H1 (cell line): Measurements from ENCODE around the gene ZNF280B. TPM values are rescaled to one million over a fixed set of nuclear protein-coding genes. Genes with fewer than 3 reads are reported as not detected.

Experiments
- CTCF ChIA-PET: fragments of 300-600 bp; sonication (Branson Sonifier 250); formaldehyde crosslinking; loops from one replicate; lab custom pipeline; 2021; ENCODE audit not compliant: partially characterized antibody; lab: Charles Lee
- POLR2A ChIA-PET: fragments of 300-600 bp; sonication (Branson Sonifier 250); formaldehyde crosslinking; loops from one replicate; lab custom pipeline; 2021; ENCODE audit warnings: inconsistent platforms; ENCODE audit not compliant: partially characterized antibody; lab: Charles Lee
- DNase-seq, 2 experiments: peaks; one replicate each; pipeline versions ENCODE4 v3.0.0 to v3.0.0-alpha.2; 2010 to 2022; ENCODE audit warnings: low spot score in 2 of 2, low read depth in 1 of 2, mixed read lengths in 1 of 2
- FAIRE-seq: peaks from 2 replicates; lab custom pipeline; 2011; peaks lifted over from hg19 to GRCh38; lab: Jason Lieb, UNC
- H2AFZ ChIP-seq: 2 replicates; pipeline ENCODE4 v1.8.1; 2012; ENCODE audit warnings: low read length, inconsistent platforms
- H2AK5ac ChIP-seq: 2 replicates; pipeline ENCODE4 v1.6.1; 2013; ENCODE audit warnings: low read depth, low read length
- H2BK120ac ChIP-seq: replicated peaks from 2 replicates; pipeline ENCODE3; 2013; ENCODE audit warnings: low read depth, low read length, inconsistent platforms
- H2BK12ac ChIP-seq: 2 replicates; pipeline ENCODE4 v1.6.1; 2013; ENCODE audit warnings: low read depth, low read length
- H2BK15ac ChIP-seq: 2 replicates; pipeline ENCODE4 v1.6.1; 2013; ENCODE audit warnings: low read length
- H2BK20ac ChIP-seq: 2 replicates; pipeline ENCODE4 v1.6.1; 2013; ENCODE audit warnings: low read length
- H2BK5ac ChIP-seq: 2 replicates; pipeline ENCODE4 v1.6.1; 2013; ENCODE audit warnings: low read depth, low read length
- H3K14ac ChIP-seq: 2 replicates; pipeline ENCODE4 v1.6.1; 2013; ENCODE audit warnings: inconsistent platforms; ENCODE audit not compliant: insufficient read length
- H3K18ac ChIP-seq: 2 replicates; pipeline ENCODE4 v1.6.1; 2013; ENCODE audit warnings: low read length; ENCODE audit errors: extremely low read depth
- H3K23ac ChIP-seq: 2 replicates; pipeline ENCODE4 v1.6.1; 2013; ENCODE audit warnings: inconsistent platforms; ENCODE audit not compliant: insufficient read length
- H3K23me2 ChIP-seq: 2 replicates; pipeline ENCODE4 v1.6.1; 2013; ENCODE audit warnings: low read depth, low read length
- H3K27ac ChIP-seq: 2 replicates; pipeline ENCODE4 v1.6.1; 2011; ENCODE audit warnings: low read depth, low read length, inconsistent platforms
- H3K27me3 ChIP-seq, 4 experiments: replicated peaks in 1 of 4; 1 replicate in 1 of 4; 2 replicates in 3 of 4; pipeline versions ENCODE4 v1.6.1 to v1.8.1; 2011 to 2013; ENCODE audit warnings: low read length in 3 of 4, mild to moderate bottlenecking in 3 of 4, inconsistent platforms in 2 of 4, mixed read lengths in 2 of 4, moderate library complexity in 1 of 4; ENCODE audit not compliant: control insufficient read depth in 3 of 4, insufficient read depth in 3 of 4; ENCODE audit errors: extremely low read depth in 1 of 4
- H3K36me3 ChIP-seq, 4 experiments: 2 replicates each; pipeline versions ENCODE4 v1.6.1 to v1.8.1; 2011 to 2013; ENCODE audit warnings: mild to moderate bottlenecking in 4 of 4, low read length in 3 of 4, moderate library complexity in 2 of 4, control low read depth in 1 of 4, inconsistent platforms in 1 of 4; ENCODE audit not compliant: insufficient read depth in 4 of 4, control insufficient read depth in 2 of 4
- H3K4ac ChIP-seq: replicated peaks from 2 replicates; pipeline ENCODE3; 2013; ENCODE audit warnings: low read length, low read depth, mixed read lengths, inconsistent platforms; ENCODE audit not compliant: insufficient read length
- H3K4me1 ChIP-seq, 4 experiments: replicated peaks in 1 of 4; 1 replicate in 1 of 4; 2 replicates in 3 of 4; pipeline versions ENCODE4 v1.6.1 to v1.8.1; 2011 to 2013; ENCODE audit warnings: low read length in 3 of 4, inconsistent platforms in 2 of 4, mixed read lengths in 1 of 4; ENCODE audit not compliant: insufficient read depth in 4 of 4, control insufficient read depth in 3 of 4
- H3K4me2 ChIP-seq, 2 experiments: 2 replicates each; pipeline versions ENCODE4 v1.6.1 to v1.8.1; 2011 to 2013; ENCODE audit warnings: low read depth in 2 of 2, low read length in 2 of 2, control low read depth in 1 of 2, inconsistent platforms in 1 of 2, mild to moderate bottlenecking in 1 of 2; ENCODE audit not compliant: insufficient read depth in 1 of 2
- H3K4me3 ChIP-seq, 4 experiments: fragments of 200-600, 300-600 bp in 1 of 4; sonication (generic), shearing (Covaris generic), sonication (Bioruptor Twin) in 1 of 4; 2 replicates each; pipeline versions ENCODE4 v1.5.1 to v1.8.1; 2011 to 2016; ENCODE audit warnings: low read length in 4 of 4, low read depth in 3 of 4, control low read depth in 2 of 4, inconsistent platforms in 2 of 4, mild to moderate bottlenecking in 2 of 4, mixed read lengths in 1 of 4, moderate library complexity in 1 of 4; ENCODE audit not compliant: insufficient read depth in 2 of 4; ENCODE audit errors: extremely low read depth in 1 of 4
- H3K56ac ChIP-seq: replicated peaks from 2 replicates; pipeline ENCODE3; 2013; ENCODE audit warnings: low read depth, mild to moderate bottlenecking, mixed read lengths, low read length, inconsistent platforms; ENCODE audit not compliant: insufficient read length
- H3K79me1 ChIP-seq: 2 replicates; pipeline ENCODE4 v1.6.1; 2013; ENCODE audit warnings: low read depth, low read length, control low read depth
- H3K79me2 ChIP-seq, 2 experiments: 2 replicates each; pipeline versions ENCODE4 v1.6.1 to v1.8.1; 2012 to 2013; ENCODE audit warnings: low read length in 2 of 2, mild to moderate bottlenecking in 2 of 2, inconsistent platforms in 1 of 2; ENCODE audit not compliant: insufficient read depth in 2 of 2, control insufficient read depth in 1 of 2
- H3K9ac ChIP-seq, 4 experiments: replicated peaks in 1 of 4; 1 replicate in 1 of 4; 2 replicates in 3 of 4; pipeline versions ENCODE4 v1.6.1 to v1.8.1; 2011 to 2013; ENCODE audit warnings: low read depth in 3 of 4, low read length in 3 of 4, control low read depth in 2 of 4, mild to moderate bottlenecking in 2 of 4, moderate library complexity in 2 of 4, inconsistent platforms in 1 of 4; ENCODE audit errors: extremely low read depth in 1 of 4
- H3K9me3 ChIP-seq, 2 experiments: 2 replicates each; pipeline versions ENCODE4 v1.6.1 to v1.8.1; 2012 to 2013; ENCODE audit warnings: mild to moderate bottlenecking in 2 of 2, moderate library complexity in 2 of 2, control low read depth in 1 of 2, inconsistent platforms in 1 of 2, low read depth in 1 of 2, low read length in 1 of 2, mixed read lengths in 1 of 2; ENCODE audit not compliant: insufficient read depth in 2 of 2
- H4K20me1 ChIP-seq, 2 experiments: replicated peaks in 1 of 2; 2 replicates each; pipeline versions ENCODE3 to v1.8.1; 2011 to 2013; ENCODE audit warnings: inconsistent platforms in 2 of 2, low read length in 2 of 2, mild to moderate bottlenecking in 1 of 2; ENCODE audit not compliant: insufficient read depth in 2 of 2, control insufficient read depth in 1 of 2
- H4K5ac ChIP-seq: 2 replicates; pipeline ENCODE4 v1.6.1; 2013; ENCODE audit warnings: low read length, low read depth, mixed read lengths, inconsistent platforms; ENCODE audit not compliant: insufficient read length
- H4K8ac ChIP-seq: 2 replicates; pipeline ENCODE4 v1.8.0; 2013; ENCODE audit warnings: mild to moderate bottlenecking, moderate library complexity, low read length, inconsistent platforms; ENCODE audit not compliant: insufficient read depth; ENCODE audit errors: extremely low read depth
- H4K91ac ChIP-seq: replicated peaks from 2 replicates; pipeline ENCODE3; 2013; ENCODE audit warnings: low read length, mixed read lengths, inconsistent platforms; ENCODE audit not compliant: insufficient read length
- CHD2 ChIP-seq: IDR thresholded peaks from 2 replicates; pipeline ENCODE4 v1.6.1; 2012; ENCODE audit warnings: low read length, improper control_type of control experiment
- HDAC6 ChIP-seq: IDR thresholded peaks from one replicate; pipeline ENCODE4 v1.7.1; 2012; ENCODE audit warnings: low read depth, mild to moderate bottlenecking, inconsistent platforms, low read length, moderate library complexity
- JUN ChIP-seq: IDR thresholded peaks from 2 replicates; pipeline ENCODE4 v1.6.1; 2011; ENCODE audit warnings: low read depth, mild to moderate bottlenecking, improper control_type of control experiment, low read length
- KDM1A ChIP-seq: fragments of 200-600, 300-600 bp; sonication (generic); IDR thresholded peaks from 2 replicates; pipeline ENCODE4 v1.7.1; 2016; ENCODE audit warnings: mild to moderate bottlenecking, low read length, borderline replicate concordance
- KDM4A ChIP-seq: IDR thresholded peaks from one replicate; pipeline ENCODE4 v1.7.1; 2012; ENCODE audit warnings: low read depth, mild to moderate bottlenecking, moderate library complexity, low read length, inconsistent platforms; ENCODE audit not compliant: severe bottlenecking
- MAFK ChIP-seq: IDR thresholded peaks from 2 replicates; pipeline ENCODE4 v1.6.1; 2012; ENCODE audit warnings: low read depth, mild to moderate bottlenecking, improper control_type of control experiment, low read length
- POLR2A ChIP-seq, 2 experiments: IDR thresholded peaks; 1 replicate in 1 of 2; 2 replicates in 1 of 2; pipeline ENCODE4 v1.6.1; 2011; ENCODE audit warnings: low read depth in 2 of 2, low read length in 2 of 2, mild to moderate bottlenecking in 2 of 2; ENCODE audit errors: control extremely low read depth in 1 of 2
- POLR2AphosphoS5 ChIP-seq: IDR thresholded peaks from 2 replicates; pipeline ENCODE4 v1.6.1; 2011; ENCODE audit warnings: low read depth, low read length
- WGBS, 2 experiments: shearing (Covaris generic) in 1 of 2; methylation state at CpG; one replicate each; pipeline versions ENCODE4 v1.1.6 to v1.1.7; 2013 to 2015; ENCODE audit warnings: low lambda C conversion rate in 2 of 2, mixed read lengths in 2 of 2, inconsistent platforms in 1 of 2, low coverage in 1 of 2, missing lambda C conversion rate in 1 of 2; ENCODE audit not compliant: insufficient replicate concordance in 2 of 2, insufficient coverage in 1 of 2, insufficient read length in 1 of 2; ENCODE audit errors: extremely low coverage in 1 of 2, missing lambda C conversion rate in 1 of 2; 5-methylcytosine and 5-hydroxymethylcytosine counted together
- polyA plus RNA-seq, 7 experiments: library from polyadenylated mRNA; depleted of rRNA in 3 of 7; stranded (reverse) in 5 of 7; unstranded in 2 of 7; fragments of >200 nt in 5 of 7; fragments of 200-250 nt in 2 of 7; gene quantifications; 1 replicate in 5 of 7; 2 replicates in 1 of 7; 4 replicates in 1 of 7; pipeline versions ENCODE4 v1.2.1 to v1.2.3, GENCODE V29; 2011 to 2013; ENCODE audit warnings: missing spikeins in 2 of 7, mixed read lengths in 2 of 7
- total RNA-seq: library from RNA; stranded (reverse); fragmentation: NEBNext Ultra II Directional; extraction: Animal tissue kit (Norgen Biotek cat#: 25700); gene quantifications from 2 replicates; pipeline ENCODE4 v1.2.1, GENCODE V29; 2021
- TF ChIP-seq, protein P1 (sequence below): IDR thresholded peaks from 2 replicates; pipeline ENCODE4 v1.6.1; 2012; ENCODE audit warnings: low read length, inconsistent platforms
- TF ChIP-seq, protein P2 (sequence below): IDR thresholded peaks from 2 replicates; pipeline ENCODE4 v1.6.1; 2012; ENCODE audit warnings: inconsistent platforms
- TF ChIP-seq, protein P3 (sequence below): IDR thresholded peaks from 2 replicates; pipeline ENCODE4 v1.6.1; 2011; ENCODE audit warnings: low read depth, mild to moderate bottlenecking, low read length; ENCODE audit not compliant: insufficient read depth

Gene ZNF280B
- total and polyA plus RNA-seq, 2 of the 8 experiments (the other 6 are each of a cell fraction or from before 2014, with no cell fraction given), result 4.8 to 11.7 TPM

DNA sequence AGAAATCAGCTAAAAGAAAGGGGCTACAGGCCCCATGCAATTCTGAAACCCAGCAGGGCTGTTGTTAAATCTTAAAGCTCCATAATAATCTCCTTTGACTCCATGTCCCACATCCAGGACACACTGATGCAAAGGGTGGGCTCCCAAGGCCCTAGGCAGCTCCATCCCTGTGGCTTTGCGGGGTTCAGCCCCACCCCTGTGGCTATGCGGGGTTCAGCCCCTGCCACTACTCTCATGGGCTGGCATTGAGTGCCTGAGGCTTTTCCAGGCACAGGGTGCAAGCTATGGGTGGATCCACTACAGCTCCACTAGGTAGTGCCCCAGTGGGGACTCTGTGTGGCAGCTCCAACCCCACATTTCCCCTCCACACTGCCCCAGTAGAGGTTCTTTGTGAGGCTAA is 20.2 kb upstream of the ZNF280B start:
- FAIRE-seq (no peak), DNase-seq (no peak)
- Histone ChIP-seq H2BK120ac (no peak overlapping the region), H3K18ac (no peak overlapping the region), H3K14ac (no peak overlapping the region), H4K20me1 (no peaks in the 10 kb centered on the region), H3K4me1 (no peaks in the 10 kb centered on the region), H3K9ac (no peak overlapping the region), H3K27ac (no peak overlapping the region), H3K4me2 (no peak overlapping the region), H4K8ac (no peak overlapping the region), H2BK12ac (no peak overlapping the region), H3K9me3 (peaks cover 3 to 12% of the 10 kb centered on the region in 2 experiments; a peak in 3 of 4 replicates), H3K56ac (no peak overlapping the region), H3K79me1 (no peaks in the 10 kb centered on the region), H2AFZ (no peak overlapping the region), H4K5ac (no peak overlapping the region), H3K36me3 (no peaks in the 10 kb centered on the region), H4K91ac (no peak overlapping the region), H3K23me2 (no peaks in the 10 kb centered on the region), H2BK15ac (no peak overlapping the region), H3K4me3 (no peak overlapping the region), H2AK5ac (no peak overlapping the region), H3K79me2 (no peaks in the 10 kb centered on the region), H2BK20ac (no peak overlapping the region), H3K27me3 (peaks cover 7 to 21% (median 11%) of the 10 kb centered on the region in 4 experiments; a peak in 5 of 7 replicates), H3K23ac (no peak overlapping the region), H2BK5ac (no peak overlapping the region), H3K4ac (no peak overlapping the region)
- ChIA-PET POLR2A (no interaction called here), CTCF (interaction anchor here (1.2 kb wide), 1 partner anchor 66 kb away, joined by 3 read pairs; no protein-coding TSS in a partner anchor)
- TF ChIP-seq, protein P1, sequence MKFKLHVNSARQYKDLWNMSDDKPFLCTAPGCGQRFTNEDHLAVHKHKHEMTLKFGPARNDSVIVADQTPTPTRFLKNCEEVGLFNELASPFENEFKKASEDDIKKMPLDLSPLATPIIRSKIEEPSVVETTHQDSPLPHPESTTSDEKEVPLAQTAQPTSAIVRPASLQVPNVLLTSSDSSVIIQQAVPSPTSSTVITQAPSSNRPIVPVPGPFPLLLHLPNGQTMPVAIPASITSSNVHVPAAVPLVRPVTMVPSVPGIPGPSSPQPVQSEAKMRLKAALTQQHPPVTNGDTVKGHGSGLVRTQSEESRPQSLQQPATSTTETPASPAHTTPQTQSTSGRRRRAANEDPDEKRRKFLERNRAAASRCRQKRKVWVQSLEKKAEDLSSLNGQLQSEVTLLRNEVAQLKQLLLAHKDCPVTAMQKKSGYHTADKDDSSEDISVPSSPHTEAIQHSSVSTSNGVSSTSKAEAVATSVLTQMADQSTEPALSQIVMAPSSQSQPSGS, result no peak
- TF ChIP-seq KDM1A (no peak), KDM4A (no peak), HDAC6 (no peak), POLR2AphosphoS5 (no peak), POLR2A (IDR thresholded peaks at IDR 0.05; ENCODE audit: control extremely low read depth in 1 of 2, low read depth in 2 of 2, low read length in 2 of 2) (no peak), MAFK (no peak), CHD2 (no peak), JUN (no peak)
- TF ChIP-seq, protein P2, sequence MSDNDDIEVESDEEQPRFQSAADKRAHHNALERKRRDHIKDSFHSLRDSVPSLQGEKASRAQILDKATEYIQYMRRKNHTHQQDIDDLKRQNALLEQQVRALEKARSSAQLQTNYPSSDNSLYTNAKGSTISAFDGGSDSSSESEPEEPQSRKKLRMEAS, result no peak
- TF ChIP-seq, protein P3, sequence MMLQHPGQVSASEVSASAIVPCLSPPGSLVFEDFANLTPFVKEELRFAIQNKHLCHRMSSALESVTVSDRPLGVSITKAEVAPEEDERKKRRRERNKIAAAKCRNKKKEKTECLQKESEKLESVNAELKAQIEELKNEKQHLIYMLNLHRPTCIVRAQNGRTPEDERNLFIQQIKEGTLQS, result no peak
- 75% methylated on average over 1 of the region's 2 CpGs; no CpG with 5 or more reads in 1 of the 2 experiments for WGBS, 2 experiments
